Endothelial cell of umbilical vein (primary cell): ENCODE data around the gene TMTC1. TPM values are rescaled to one million over a fixed set of nuclear protein-coding genes. Genes with fewer than 3 reads are reported as not detected.

ENCODE experiments used
- BruUV-seq: library from RNA; stranded (reverse); fragments of 400-500 nt; replicated peaks from 2 replicates; lab custom pipeline; 2021; lab: Mats Ljungman, UMichigan
- CTCF ChIA-PET: fragments of 300-600, 350-600 bp; sonication (Branson Sonifier 250); formaldehyde crosslinking; loops from one replicate; lab custom pipeline; 2021; ENCODE audit warnings: antibody characterized with exemption, inconsistent platforms; lab: Charles Lee
- POLR2A ChIA-PET: fragments of 300-600, 350-600 bp; sonication (Branson Sonifier 250); formaldehyde crosslinking; loops from one replicate; lab custom pipeline; 2021; ENCODE audit warnings: antibody characterized with exemption, inconsistent platforms; lab: Charles Lee
- DNase-seq: peaks from one replicate; pipeline ENCODE4 v3.0.0-alpha.2; 2011; ENCODE audit warnings: low read depth, low spot score
- FAIRE-seq: peaks from 2 replicates; lab custom pipeline; 2011; peaks lifted over from hg19 to GRCh38; lab: Jason Lieb, UNC
- H2AFZ ChIP-seq: 2 replicates; pipeline ENCODE4 v1.6.0; 2012; ENCODE audit warnings: low read depth, low read length, control low read depth, inconsistent platforms
- H3K27ac ChIP-seq: 2 replicates; pipeline ENCODE4 v1.5.1; 2011; ENCODE audit warnings: low read depth, mild to moderate bottlenecking, control low read depth, low read length, moderate library complexity; ENCODE audit not compliant: insufficient read depth
- H3K27me3 ChIP-seq, 2 experiments: 2 replicates each; pipeline versions ENCODE4 v1.6.0 to v1.6.1; 2011; ENCODE audit warnings: low read length in 2 of 2, mixed read lengths in 1 of 2; ENCODE audit not compliant: control insufficient read depth in 2 of 2, insufficient read depth in 2 of 2
- H3K36me3 ChIP-seq, 2 experiments: 2 replicates in 1 of 2; 3 replicates in 1 of 2; pipeline ENCODE4 v1.5.1; 2011; ENCODE audit warnings: low read length in 2 of 2, mild to moderate bottlenecking in 1 of 2, moderate library complexity in 1 of 2; ENCODE audit not compliant: control insufficient read depth in 2 of 2, insufficient read depth in 2 of 2; ENCODE audit errors: extremely low read depth in 1 of 2
- H3K4me1 ChIP-seq: 3 replicates; pipeline ENCODE4 v1.5.1; 2011; ENCODE audit warnings: mild to moderate bottlenecking, low read length; ENCODE audit not compliant: control insufficient read depth, insufficient read depth; ENCODE audit errors: extremely low read depth
- H3K4me2 ChIP-seq: 2 replicates; pipeline ENCODE4 v1.6.1; 2011; ENCODE audit warnings: low read length, control low read depth, mixed read lengths; ENCODE audit not compliant: insufficient read depth
- H3K4me3 ChIP-seq, 3 experiments: fragments of 200-600 bp in 1 of 3; sonication (generic), shearing (Covaris generic) in 1 of 3; replicated peaks in 1 of 3; 2 replicates each; pipeline ENCODE4 v1.5.1; 2011 to 2016; ENCODE audit warnings: control low read depth in 3 of 3, low read length in 3 of 3, mild to moderate bottlenecking in 2 of 3, inconsistent platforms in 1 of 3, low read depth in 1 of 3, moderate library complexity in 1 of 3; ENCODE audit not compliant: insufficient read depth in 1 of 3
- H3K79me2 ChIP-seq: 2 replicates; pipeline ENCODE4 v1.6.0; 2012; ENCODE audit warnings: low read length, inconsistent platforms; ENCODE audit not compliant: control insufficient read depth, insufficient read depth
- H3K9ac ChIP-seq: replicated peaks from 2 replicates; pipeline ENCODE3; 2011; ENCODE audit warnings: low read length, control low read depth; ENCODE audit not compliant: insufficient read depth; ENCODE audit errors: extremely low read depth
- H3K9me1 ChIP-seq: replicated peaks from 3 replicates; pipeline ENCODE4 v1.6.0; 2011; ENCODE audit warnings: mild to moderate bottlenecking, low read length; ENCODE audit not compliant: control insufficient read depth, insufficient read depth; ENCODE audit errors: extremely low read depth
- H3K9me3 ChIP-seq: replicated peaks from 2 replicates; pipeline ENCODE4 v1.5.1; 2012; ENCODE audit warnings: low read length, inconsistent platforms; ENCODE audit not compliant: control insufficient read depth, insufficient read depth
- H4K20me1 ChIP-seq: replicated peaks from 2 replicates; pipeline ENCODE3; 2011; ENCODE audit warnings: mild to moderate bottlenecking, low read length; ENCODE audit not compliant: control insufficient read depth, insufficient read depth; ENCODE audit errors: extremely low read depth
- CTCF ChIP-seq, 2 donors: IDR thresholded peaks; 1 replicate in 1 of 2; 2 replicates in 1 of 2; pipeline ENCODE4 v1.5.1; 2011; ENCODE audit warnings: low read length in 2 of 2, mild to moderate bottlenecking in 2 of 2, moderate library complexity in 2 of 2, control low read depth in 1 of 2, inconsistent platforms in 1 of 2, low read depth in 1 of 2; ENCODE audit not compliant: insufficient read depth in 1 of 2; ENCODE audit errors: extremely low read depth in 1 of 2
- EZH2 ChIP-seq: IDR thresholded peaks from 2 replicates; pipeline ENCODE4 v1.6.1; 2012; ENCODE audit warnings: borderline replicate concordance, low read depth, mild to moderate bottlenecking, moderate library complexity, low read length, inconsistent platforms; ENCODE audit not compliant: severe bottlenecking
- FOS ChIP-seq: IDR thresholded peaks from 2 replicates; pipeline ENCODE4 v1.6.1; 2011; ENCODE audit warnings: mild to moderate bottlenecking, low read length, moderate library complexity, borderline replicate concordance; ENCODE audit not compliant: insufficient read depth
- GATA2 ChIP-seq: IDR thresholded peaks from 2 replicates; pipeline ENCODE4 v1.7.0; 2011; ENCODE audit warnings: low read depth, mild to moderate bottlenecking, moderate library complexity, mixed read lengths, low read length; ENCODE audit not compliant: insufficient read length, insufficient read depth
- JUN ChIP-seq: IDR thresholded peaks from 2 replicates; pipeline ENCODE4 v1.6.1; 2011; ENCODE audit warnings: borderline replicate concordance, low read depth; ENCODE audit not compliant: insufficient read length, insufficient read depth
- MAX ChIP-seq: IDR thresholded peaks from 2 replicates; pipeline ENCODE4 v1.6.1; 2011; ENCODE audit not compliant: insufficient read depth, insufficient read length
- MYC ChIP-seq: IDR thresholded peaks from one replicate; pipeline ENCODE4 v1.6.1; 2011; ENCODE audit warnings: mild to moderate bottlenecking, low read depth, low read length
- POLR2A ChIP-seq: IDR thresholded peaks from 2 replicates; pipeline ENCODE4 v1.6.1; 2012; ENCODE audit warnings: low read depth, mild to moderate bottlenecking, control low read depth, low read length
- POLR2AphosphoS5 ChIP-seq: IDR thresholded peaks from 2 replicates; pipeline ENCODE4 v1.6.1; 2012; ENCODE audit warnings: low read depth, mild to moderate bottlenecking, control low read depth, low read length, moderate library complexity; ENCODE audit not compliant: insufficient read depth
- dilution Hi-C: fragments of 300-500 bp; cut with MboI; formaldehyde crosslinking; loops from one replicate; pipeline ENCODE4 v1.15.0; 2019; ENCODE audit warnings: low sequenced_read_pairs; ENCODE audit not compliant: extremely low pct_ligation_motif_present
- intact Hi-C: fragments of 100-400 bp; cut with micrococcal nuclease; formaldehyde crosslinking; loops from one replicate; pipeline ENCODE4 v1.10.0; 2022
- polyA plus RNA-seq, 4 experiments: library from polyadenylated mRNA; depleted of rRNA in 3 of 4; stranded (reverse) in 3 of 4; unstranded in 1 of 4; fragments of >200 nt; gene quantifications; 2 replicates each; pipeline versions ENCODE4 v1.2.1 to v1.2.3, GENCODE V29; 2011 to 2012; ENCODE audit warnings: missing spikeins in 1 of 4
- total RNA-seq: library from RNA; stranded (reverse); gene quantifications from 2 replicates; pipeline ENCODE4 v1.2.3, GENCODE V29; 2021

The TMTC1 gene
- total and polyA plus RNA-seq, 2 donors (not counting 3 experiments of a cell fraction or from before 2014, with no cell fraction given): 5.4 to 5.9 TPM

- POLR2A ChIA-PET: no interaction called here
- Histone ChIP-seq H3K9me3 (no peaks in the 10 kb centered on the region), H3K4me2 (no peak overlapping the region), H3K36me3 (no peaks in the 10 kb centered on the region), H3K9me1 (no peaks in the 10 kb centered on the region), H2AFZ (no peak overlapping the region), H3K79me2 (no peaks in the 10 kb centered on the region), H3K4me3 (no peak overlapping the region), H3K9ac (no peak overlapping the region), H4K20me1 (no peaks in the 10 kb centered on the region), H3K4me1 (no peaks in the 10 kb centered on the region), H3K27ac (no peak overlapping the region), H3K27me3 (no peaks in the 10 kb centered on the region)
- FAIRE-seq (no peak), DNase-seq (no peak)
- CTCF ChIA-PET: no interaction called here
- intact Hi-C loops: no loop called here
- dilution Hi-C loops: no loop called here
- no TSS peak for BruUV-seq
- TF ChIP-seq EZH2 (no peak), MYC (no peak), POLR2AphosphoS5 (no peak), JUN (no peak), POLR2A (no peak), CTCF (IDR thresholded peaks at IDR 0.05; ENCODE audit: extremely low read depth in 1 of 2, insufficient read depth in 1 of 2, low read depth in 1 of 2, low read length in 2 of 2) (no peak), GATA2 (no peak), MAX (no peak), FOS (no peak)
Observed at GRCh38 chr12:29830391-29830790, 46.6 kb upstream of the TMTC1 start.
